ENCODE data around the gene ANXA2R.

Gene ANXA2R

GRCh38 chr5:42992088-42992879 lies 47.8 kb downstream of the ANXA2R start:
- Histone ChIP-seq H3K18ac (ENCODE audit: low read length) (peak overlapping the region; percentile 86), H2AFZ (ENCODE audit: low read length) (peak overlapping the region; percentile 89), H2BK12ac (ENCODE audit: low read length) (no peak overlapping the region), H3K27me3 (ENCODE audit: control insufficient read depth in 3 of 3, insufficient read depth in 3 of 3, low read depth in 1 of 3, low read length in 3 of 3) (peaks cover 30 to 62% (median 36%) of the 10 kb centered on the region in 3 experiments), H3K4me2 (ENCODE audit: insufficient read depth, low read length, poor library complexity, severe bottlenecking) (peak overlapping the region; percentile 87), H2BK120ac (ENCODE audit: low read depth, low read length) (no peak overlapping the region), H2BK15ac (ENCODE audit: low read length) (peak overlapping the region; percentile 43), H3K23ac (ENCODE audit: low read depth, low read length, poor library complexity) (peak overlapping the region; percentile 71), H3K27ac (replicated peaks; ENCODE audit: low read length) (no peak overlapping the region), H2AK5ac (ENCODE audit: low read depth, low read length) (no peak overlapping the region), H4K8ac (ENCODE audit: low read depth, low read length) (no peak overlapping the region), H3K4me1 (ENCODE audit: control insufficient read depth in 2 of 2, insufficient read depth in 1 of 2, low read depth in 1 of 2, low read length in 2 of 2) (peaks cover 3 to 4% of the 10 kb centered on the region in 2 donors), H3K36me3 (replicated peaks in 1 of 2; ENCODE audit: control insufficient read depth in 2 of 2, insufficient read depth in 2 of 2, low read length in 2 of 2) (no peaks in the 10 kb centered on the region), H3K9ac (ENCODE audit: low read depth, low read length, poor library complexity) (peak overlapping the region; percentile 38), H3K14ac (ENCODE audit: low read length) (peak overlapping the region; percentile 31), H3K79me1 (ENCODE audit: low read depth, low read length) (no peaks in the 10 kb centered on the region), H3K9me3 (replicated peaks in 1 of 2; ENCODE audit: control insufficient read depth in 2 of 2, insufficient read depth in 1 of 2, low read depth in 1 of 2, low read length in 2 of 2) (peaks cover 5 to 12% of the 10 kb centered on the region in 2 donors), H2BK5ac (ENCODE audit: low read length) (no peak overlapping the region), H3K4me3 (ENCODE audit: low read length in 2 of 2) (peak overlapping the region; percentile 49 to 65), H3K4ac (ENCODE audit: low read length) (no peak overlapping the region), H4K91ac (ENCODE audit: low read depth, low read length, poor library complexity) (no peak overlapping the region)
- no peak for DNase-seq (ENCODE audit: low spot score)
- no CpG with 5 or more reads among the region's 71 CpGs for WGBS, 2 donors (ENCODE audit: extremely low coverage in 2 of 2, insufficient read length in 2 of 2, insufficient replicate concordance in 1 of 2)

- no peak overlapping the region for H3K9ac ChIP-seq (ENCODE audit: low read depth, low read length, poor library complexity)
- H2BK12ac ChIP-seq (ENCODE audit: low read length) = peak overlapping the region; percentile 12
- H3K36me3 ChIP-seq (replicated peaks in 1 of 2; ENCODE audit: control insufficient read depth in 2 of 2, insufficient read depth in 2 of 2, low read length in 2 of 2) = no peaks in the 10 kb centered on the region
- no peak overlapping the region for H2BK15ac ChIP-seq (ENCODE audit: low read length)
- H4K8ac ChIP-seq (ENCODE audit: low read depth, low read length) = no peak overlapping the region
- no peak overlapping the region for H3K23ac ChIP-seq (ENCODE audit: low read depth, low read length, poor library complexity)
- no peak overlapping the region for H2AK5ac ChIP-seq (ENCODE audit: low read depth, low read length)
- H2BK5ac ChIP-seq (ENCODE audit: low read length) = no peak overlapping the region
- H3K9me3 ChIP-seq (replicated peaks in 1 of 2; ENCODE audit: control insufficient read depth in 2 of 2, insufficient read depth in 1 of 2, low read depth in 1 of 2, low read length in 2 of 2) = peaks cover 5 to 12% of the 10 kb centered on the region in 2 donors
- no peak overlapping the region for H3K27ac ChIP-seq (replicated peaks; ENCODE audit: low read length)
- peaks cover 30 to 61% (median 30%) of the 10 kb centered on the region in 3 experiments for H3K27me3 ChIP-seq (ENCODE audit: control insufficient read depth in 3 of 3, insufficient read depth in 3 of 3, low read depth in 1 of 3, low read length in 3 of 3)
- no peak overlapping the region for H4K91ac ChIP-seq (ENCODE audit: low read depth, low read length, poor library complexity)
- DNase-seq (ENCODE audit: low spot score) = no peak
- H2AFZ ChIP-seq (ENCODE audit: low read length) = peak overlapping the region; percentile 89
- peak overlapping the region; percentile 49 to 65 for H3K4me3 ChIP-seq (ENCODE audit: low read length in 2 of 2)
- H3K79me1 ChIP-seq (ENCODE audit: low read depth, low read length) = no peaks in the 10 kb centered on the region
- no peak overlapping the region for H3K14ac ChIP-seq (ENCODE audit: low read length)
- no peak overlapping the region for H3K4ac ChIP-seq (ENCODE audit: low read length)
- WGBS, 2 donors (ENCODE audit: extremely low coverage in 2 of 2, insufficient read length in 2 of 2, insufficient replicate concordance in 1 of 2) = no CpG with 5 or more reads among the region's 36 CpGs
- peaks cover 3 to 4% of the 10 kb centered on the region in 2 donors for H3K4me1 ChIP-seq (ENCODE audit: control insufficient read depth in 2 of 2, insufficient read depth in 1 of 2, low read depth in 1 of 2, low read length in 2 of 2)
- H2BK120ac ChIP-seq (ENCODE audit: low read depth, low read length) = no peak overlapping the region
- H3K18ac ChIP-seq (ENCODE audit: low read length) = peak overlapping the region; percentile 50
- H3K4me2 ChIP-seq (ENCODE audit: insufficient read depth, low read length, poor library complexity, severe bottlenecking) = peak overlapping the region; percentile 87
These were observed 48.6 kb downstream of the ANXA2R start for GRCh38 chr5:42991404-42992087.

GRCh38 chr5:42990892-42991291 lies 49.2 kb downstream of the ANXA2R start:
- peak overlapping the region; percentile 89 for H2AFZ ChIP-seq (ENCODE audit: low read length)

More at GRCh38 chr5:42990892-42991291, 49.2 kb downstream of the ANXA2R start:
- H3K18ac ChIP-seq (ENCODE audit: low read length) = no peak overlapping the region
- no peak overlapping the region for H2BK120ac ChIP-seq (ENCODE audit: low read depth, low read length)
- H3K36me3 ChIP-seq (replicated peaks in 1 of 2; ENCODE audit: control insufficient read depth in 2 of 2, insufficient read depth in 2 of 2, low read length in 2 of 2) = no peaks in the 10 kb centered on the region
- no peak overlapping the region for H4K91ac ChIP-seq (ENCODE audit: low read depth, low read length, poor library complexity)
- H3K79me1 ChIP-seq (ENCODE audit: low read depth, low read length) = no peaks in the 10 kb centered on the region
- H3K27me3 ChIP-seq (ENCODE audit: control insufficient read depth in 3 of 3, insufficient read depth in 3 of 3, low read depth in 1 of 3, low read length in 3 of 3) = peaks cover 24 to 55% (median 30%) of the 10 kb centered on the region in 3 experiments
- H3K14ac ChIP-seq (ENCODE audit: low read length) = no peak overlapping the region
- H3K4ac ChIP-seq (ENCODE audit: low read length) = no peak overlapping the region
- peaks cover 3 to 4% of the 10 kb centered on the region in 2 donors for H3K4me1 ChIP-seq (ENCODE audit: control insufficient read depth in 2 of 2, insufficient read depth in 1 of 2, low read depth in 1 of 2, low read length in 2 of 2)
- H2BK5ac ChIP-seq (ENCODE audit: low read length) = no peak overlapping the region
- H3K27ac ChIP-seq (replicated peaks; ENCODE audit: low read length) = no peak overlapping the region
- H3K23ac ChIP-seq (ENCODE audit: low read depth, low read length, poor library complexity) = no peak overlapping the region
- H3K4me3 ChIP-seq (ENCODE audit: low read length in 2 of 2) = no peak overlapping the region
- no peak overlapping the region for H3K4me2 ChIP-seq (ENCODE audit: insufficient read depth, low read length, poor library complexity, severe bottlenecking)
- no peak overlapping the region for H3K9ac ChIP-seq (ENCODE audit: low read depth, low read length, poor library complexity)
- peaks cover 6 to 12% of the 10 kb centered on the region in 2 donors for H3K9me3 ChIP-seq (replicated peaks in 1 of 2; ENCODE audit: control insufficient read depth in 2 of 2, insufficient read depth in 1 of 2, low read depth in 1 of 2, low read length in 2 of 2)
- no CpG with 5 or more reads among the region's 4 CpGs for WGBS, 2 donors (ENCODE audit: extremely low coverage in 2 of 2, insufficient read length in 2 of 2, insufficient replicate concordance in 1 of 2)
- DNase-seq (ENCODE audit: low spot score) = no peak
- H4K8ac ChIP-seq (ENCODE audit: low read depth, low read length) = no peak overlapping the region
- no peak overlapping the region for H2AK5ac ChIP-seq (ENCODE audit: low read depth, low read length)
- no peak overlapping the region for H2BK12ac ChIP-seq (ENCODE audit: low read length)
- no peak overlapping the region for H2BK15ac ChIP-seq (ENCODE audit: low read length)
